GM18505 (cell line): ENCODE results near the gene AMFR.

ENCODE experiments used
- ATAC-seq: cut with Tn5 transposase; IDR thresholded peaks from one replicate; pipeline ENCODE4 v1.9.1; 2021; ENCODE audit not compliant: unreplicated experiment
- POLR2A ChIP-seq: IDR thresholded peaks from 4 replicates; pipeline ENCODE4 v1.6.1; 2011; ENCODE audit warnings: borderline replicate concordance; ENCODE audit not compliant: insufficient read depth, insufficient read length; ENCODE audit errors: extremely low read depth

AMFR gene

GRCh38 chr16:56349711-56350161 is 75.6 kb downstream of the AMFR start:
- ATAC-seq = no peak
- no peak for TF ChIP-seq POLR2A

GRCh38 chr16:56349086-56349415 is 76.3 kb downstream of the AMFR start:
- no peak for ATAC-seq
- TF ChIP-seq POLR2A = no peak

DNA sequence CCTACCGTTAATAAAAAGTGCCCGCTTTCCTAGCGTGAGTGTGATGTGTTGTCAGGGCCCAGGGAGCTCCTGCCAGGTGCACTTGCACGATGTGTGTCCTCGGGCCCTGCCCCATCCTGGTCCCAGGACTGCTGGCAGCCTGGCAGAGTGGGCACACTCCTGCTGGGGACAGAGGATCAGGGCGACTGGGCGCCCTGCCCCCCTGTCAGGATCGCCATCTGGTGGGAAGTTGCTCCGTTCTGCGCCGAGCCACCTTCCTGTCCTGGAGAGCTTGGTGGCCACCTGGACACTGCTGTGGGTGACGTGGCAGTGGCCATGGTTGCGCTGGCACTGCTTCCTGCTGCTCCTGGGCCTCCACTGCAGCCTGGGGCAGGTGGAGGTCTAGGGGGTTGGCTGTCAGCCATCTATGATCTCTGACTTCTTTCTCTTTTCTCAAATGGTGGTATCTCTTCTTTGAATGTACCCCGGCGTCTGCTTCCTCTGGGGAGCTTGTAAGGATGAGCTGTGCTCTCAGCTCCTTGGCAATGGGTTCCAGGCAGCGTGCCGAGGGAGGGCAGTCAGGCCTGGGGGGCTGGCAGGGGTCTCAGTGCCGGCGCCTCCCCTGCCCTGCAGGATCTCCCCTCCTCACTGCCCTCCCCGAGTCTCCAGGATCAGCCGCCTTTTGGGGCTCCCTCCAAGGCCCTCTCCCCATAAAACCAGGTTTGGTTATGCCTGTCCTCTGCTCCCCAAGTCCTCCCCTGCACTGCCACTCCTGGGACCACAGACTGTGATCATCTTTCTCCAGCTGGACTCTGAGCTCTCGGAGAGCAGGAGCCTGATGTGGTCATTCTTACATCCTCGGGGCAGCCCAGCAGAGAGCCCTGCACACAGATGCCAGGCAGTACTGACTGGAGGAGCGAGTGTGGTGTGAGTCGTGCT is 76.9 kb downstream of the AMFR start:
- no peak for TF ChIP-seq POLR2A
- ATAC-seq = no peak

- no peak for ATAC-seq
- no peak for TF ChIP-seq POLR2A
Observed at GRCh38 chr16:56347670-56348069, 77.7 kb downstream of the AMFR start.

GRCh38 chr16:56347166-56347565 is 78.2 kb downstream of the AMFR start:
- no peak for ATAC-seq
- no peak for TF ChIP-seq POLR2A

GRCh38 chr16:56346131-56346890 is 79.0 kb downstream of the AMFR start:
- ATAC-seq = no peak
- TF ChIP-seq POLR2A = no peak

DNA sequence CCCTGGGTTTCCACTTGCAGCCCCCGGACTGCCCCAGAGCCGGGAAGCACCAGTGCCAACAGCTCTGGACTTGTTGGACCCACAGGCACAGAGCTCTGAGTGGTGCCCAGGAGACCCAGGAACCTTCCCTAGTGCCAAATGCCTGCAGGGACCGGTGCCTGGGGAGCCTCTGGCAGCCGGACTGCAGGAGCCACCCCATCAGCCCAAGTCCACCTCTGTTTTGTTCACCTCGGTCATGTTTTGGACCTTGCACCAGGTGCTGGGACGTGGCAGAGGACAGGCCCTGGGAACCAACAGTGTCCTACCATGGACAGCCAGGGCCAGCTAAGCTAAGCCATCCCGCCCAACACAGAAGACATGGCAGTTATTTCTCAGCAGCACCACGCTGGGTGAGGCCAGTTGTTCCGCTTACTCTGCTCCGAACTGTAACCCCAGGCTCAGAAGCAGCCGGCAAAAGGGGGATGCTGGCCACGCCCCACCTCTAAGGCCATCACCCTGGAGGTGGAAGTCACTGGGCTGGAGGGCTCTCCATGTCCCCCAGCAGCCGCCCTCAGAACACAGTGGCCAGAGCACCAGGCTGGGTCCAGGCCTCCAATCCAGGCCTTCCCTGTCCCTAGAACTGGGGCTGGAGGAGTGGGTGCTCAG is 79.8 kb downstream of the AMFR start:
- ATAC-seq = no peak
- TF ChIP-seq POLR2A = no peak

GRCh38 chr16:56344518-56345405 is 80.6 kb downstream of the AMFR start:
- ATAC-seq = no peak
- TF ChIP-seq POLR2A = no peak

- TF ChIP-seq POLR2A = no peak
Observed at GRCh38 chr16:56343661-56344517, 81.5 kb downstream of the AMFR start.

DNA sequence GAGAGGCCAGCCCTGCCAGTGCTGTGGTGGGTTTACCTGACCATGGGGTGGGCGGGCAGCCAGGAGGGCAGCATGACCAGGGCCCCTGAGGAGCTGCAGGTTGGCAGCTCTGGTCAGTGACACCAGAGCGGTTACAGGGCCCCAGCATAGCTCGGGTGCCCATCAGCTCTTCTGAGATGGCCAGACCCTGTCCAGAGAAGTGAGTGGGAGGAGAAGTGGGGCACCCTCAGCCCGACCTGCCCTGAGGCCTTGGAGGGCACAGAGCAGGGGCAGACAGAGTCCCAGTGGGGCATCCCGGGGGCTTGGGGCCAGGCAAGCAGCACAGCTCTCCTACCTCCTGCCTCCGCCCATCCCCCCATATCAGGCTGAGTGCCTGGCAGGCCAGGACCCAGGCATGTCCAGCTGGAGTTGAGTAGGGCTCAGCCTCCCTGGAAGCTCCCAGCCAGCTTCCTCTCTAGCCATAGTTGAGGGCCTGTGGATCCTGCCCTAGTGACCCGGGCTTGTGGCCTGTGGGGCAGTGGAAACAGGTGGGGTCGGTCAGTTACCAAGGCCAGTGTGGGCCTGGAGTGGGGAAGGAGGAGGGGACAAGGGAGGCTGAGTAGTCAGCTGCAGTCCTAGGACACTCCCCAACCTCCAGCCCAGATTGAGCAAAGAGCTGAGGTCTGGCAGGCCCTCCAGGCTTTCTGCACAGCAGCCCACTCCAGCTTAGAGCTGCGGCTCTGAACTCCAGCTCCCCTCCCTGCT is 83.5 kb downstream of the AMFR start:
- TF ChIP-seq POLR2A = no peak
- no peak for ATAC-seq

More at GRCh38 chr16:56343661-56344517, 81.5 kb downstream of the AMFR start:
- ATAC-seq = no peak

- no peak for ATAC-seq
- TF ChIP-seq POLR2A = no peak
Observed at GRCh38 chr16:56340864-56341365, 84.4 kb downstream of the AMFR start.
